Astrocyte of the spinal cord (primary cell): ENCODE measurements around the gene CKMT1B.
"Not testable (repeated sequence)": the region's sequence is repeated elsewhere in the genome, so short reads cannot be mapped to it uniquely, and the experiment has no call there.

Source experiments
- DNase-seq: peaks from one replicate; pipeline ENCODE4 v3.0.0; 2011; ENCODE audit warnings: low read depth, low spot score
- H3K4me3 ChIP-seq: 2 replicates; pipeline ENCODE4 v1.5.1; 2011; ENCODE audit warnings: low read depth, mild to moderate bottlenecking, low read length, moderate library complexity
- in situ Hi-C: cut with HindIII; loops from 2 replicates; pipeline ENCODE4 v1.10.0; 2017; ENCODE audit warnings: low sequenced_read_pairs
- TF ChIP-seq, protein P1 (sequence below): IDR thresholded peaks from 2 replicates; pipeline ENCODE4 v1.5.1; 2012; ENCODE audit warnings: low read depth, mild to moderate bottlenecking, low read length, inconsistent platforms

CKMT1B gene

DNA sequence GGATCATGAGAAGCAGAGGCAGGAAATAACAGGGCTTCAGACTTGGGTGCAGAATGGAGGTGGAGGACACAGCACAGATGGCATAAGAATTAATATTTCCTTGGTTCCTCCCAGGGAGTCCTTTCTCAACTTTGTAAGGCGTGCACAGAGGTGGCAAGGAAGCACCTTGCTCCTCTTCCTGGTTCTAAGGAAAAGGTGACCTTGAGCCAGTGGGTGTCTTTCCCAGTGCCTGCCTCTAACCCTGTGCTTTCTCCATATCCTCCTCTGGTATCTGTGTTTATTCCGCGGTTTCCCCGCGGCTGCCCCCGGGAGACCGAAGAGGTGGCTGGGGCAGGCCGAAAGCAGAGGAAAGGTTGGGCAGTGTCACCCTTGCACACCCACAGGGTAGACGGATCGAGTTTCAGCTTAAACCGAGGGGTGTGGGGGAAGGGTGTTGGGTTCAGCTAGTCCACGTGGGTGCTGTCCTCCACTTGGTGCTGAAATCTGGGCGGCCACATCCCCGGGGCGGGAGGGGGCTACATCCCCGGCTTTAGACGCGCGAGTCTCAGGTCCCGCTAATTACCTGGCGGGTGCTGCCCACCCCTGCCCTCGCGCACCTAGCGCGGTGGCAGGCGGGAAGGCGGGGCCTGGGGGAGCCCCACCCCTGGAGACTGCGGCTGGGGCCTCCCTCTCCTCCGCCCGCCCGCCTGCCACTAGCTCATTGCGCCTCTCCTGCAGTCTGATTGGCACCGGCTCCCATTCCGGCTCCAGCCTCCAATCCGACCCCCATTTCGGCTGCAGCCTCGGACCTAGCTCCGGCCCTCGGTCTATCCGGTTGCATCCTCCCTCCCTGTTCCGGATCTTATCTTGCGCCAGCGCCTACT is at the start of gene CKMT1B:
Gene CKMT1B, plus strand, starts transcription at position 700 of the 863 bp plus-strand sequence. CDS start 192 bp downstream, outside the sequence.
- H3K4me3 ChIP-seq, in situ Hi-C loops, DNase-seq: not testable (repeated sequence)

DNA sequence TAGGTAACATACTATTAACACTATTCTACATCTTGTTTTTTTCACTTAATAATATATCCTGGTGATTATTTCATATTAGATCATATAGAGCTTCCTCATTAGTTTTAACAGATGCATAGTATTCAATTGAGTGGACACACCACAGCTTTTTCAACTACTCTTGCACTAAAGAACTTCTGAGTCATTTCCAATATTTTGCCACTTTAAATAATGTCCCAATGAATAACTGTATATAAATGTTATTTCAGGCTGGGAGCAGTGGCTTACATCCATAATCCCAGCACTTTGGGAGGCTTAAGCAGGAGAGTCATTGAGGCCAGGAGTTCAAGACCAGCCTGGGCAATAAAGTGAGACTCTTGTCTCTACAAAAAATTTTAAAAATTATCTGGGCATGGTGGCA is 49.6 kb upstream of the CKMT1B start:
- TF ChIP-seq, protein P1, sequence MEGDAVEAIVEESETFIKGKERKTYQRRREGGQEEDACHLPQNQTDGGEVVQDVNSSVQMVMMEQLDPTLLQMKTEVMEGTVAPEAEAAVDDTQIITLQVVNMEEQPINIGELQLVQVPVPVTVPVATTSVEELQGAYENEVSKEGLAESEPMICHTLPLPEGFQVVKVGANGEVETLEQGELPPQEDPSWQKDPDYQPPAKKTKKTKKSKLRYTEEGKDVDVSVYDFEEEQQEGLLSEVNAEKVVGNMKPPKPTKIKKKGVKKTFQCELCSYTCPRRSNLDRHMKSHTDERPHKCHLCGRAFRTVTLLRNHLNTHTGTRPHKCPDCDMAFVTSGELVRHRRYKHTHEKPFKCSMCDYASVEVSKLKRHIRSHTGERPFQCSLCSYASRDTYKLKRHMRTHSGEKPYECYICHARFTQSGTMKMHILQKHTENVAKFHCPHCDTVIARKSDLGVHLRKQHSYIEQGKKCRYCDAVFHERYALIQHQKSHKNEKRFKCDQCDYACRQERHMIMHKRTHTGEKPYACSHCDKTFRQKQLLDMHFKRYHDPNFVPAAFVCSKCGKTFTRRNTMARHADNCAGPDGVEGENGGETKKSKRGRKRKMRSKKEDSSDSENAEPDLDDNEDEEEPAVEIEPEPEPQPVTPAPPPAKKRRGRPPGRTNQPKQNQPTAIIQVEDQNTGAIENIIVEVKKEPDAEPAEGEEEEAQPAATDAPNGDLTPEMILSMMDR: no peak
- no peak for DNase-seq
- H3K4me3 ChIP-seq: no peak overlapping the region
- in situ Hi-C loops: no loop called here

DNA sequence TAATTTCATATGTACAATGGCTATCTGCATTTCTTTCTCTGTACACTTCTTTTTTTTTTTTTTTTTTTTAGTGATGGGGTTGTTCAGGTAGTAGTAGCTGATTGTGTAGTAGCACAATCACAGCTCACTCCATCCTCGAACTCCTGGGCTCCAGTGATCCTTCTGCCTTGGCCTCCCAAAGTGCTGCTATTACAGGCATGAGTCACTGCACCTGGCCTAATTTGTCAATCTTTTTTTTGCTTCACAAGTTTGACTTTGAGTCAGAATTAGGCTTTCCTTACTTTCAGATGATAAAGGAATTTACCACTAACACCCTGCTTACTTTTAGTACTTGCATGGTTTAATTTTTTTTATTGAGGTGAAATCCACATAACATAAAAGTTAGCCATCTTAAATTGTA is 48.4 kb upstream of the CKMT1B start:
- TF ChIP-seq, protein P1: no peak
- in situ Hi-C loops: no loop called here
- no peak for DNase-seq
- no peak overlapping the region for H3K4me3 ChIP-seq

DNA sequence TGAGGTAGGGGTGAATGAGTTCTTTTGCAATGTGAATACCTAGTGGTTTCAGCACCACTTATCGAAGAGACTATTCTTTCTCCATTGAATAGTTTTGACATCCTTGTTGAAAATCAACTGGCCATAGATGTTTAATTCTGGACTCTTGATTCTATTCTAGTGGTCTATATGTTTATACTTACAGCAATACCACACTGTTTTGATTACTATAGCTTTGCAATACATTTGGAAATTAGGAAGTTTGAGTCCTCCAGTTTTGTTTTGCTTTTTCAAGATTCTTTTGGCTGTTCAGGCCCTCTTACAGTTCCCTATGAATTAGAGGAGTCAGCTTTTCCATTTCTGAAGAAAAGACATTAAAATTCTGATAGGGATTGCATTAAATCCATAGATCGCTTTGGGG is 46.3 kb upstream of the CKMT1B start:
- H3K4me3 ChIP-seq: no peak overlapping the region
- no peak for DNase-seq
- in situ Hi-C loops: no loop called here
- TF ChIP-seq, protein P1: no peak

DNA sequence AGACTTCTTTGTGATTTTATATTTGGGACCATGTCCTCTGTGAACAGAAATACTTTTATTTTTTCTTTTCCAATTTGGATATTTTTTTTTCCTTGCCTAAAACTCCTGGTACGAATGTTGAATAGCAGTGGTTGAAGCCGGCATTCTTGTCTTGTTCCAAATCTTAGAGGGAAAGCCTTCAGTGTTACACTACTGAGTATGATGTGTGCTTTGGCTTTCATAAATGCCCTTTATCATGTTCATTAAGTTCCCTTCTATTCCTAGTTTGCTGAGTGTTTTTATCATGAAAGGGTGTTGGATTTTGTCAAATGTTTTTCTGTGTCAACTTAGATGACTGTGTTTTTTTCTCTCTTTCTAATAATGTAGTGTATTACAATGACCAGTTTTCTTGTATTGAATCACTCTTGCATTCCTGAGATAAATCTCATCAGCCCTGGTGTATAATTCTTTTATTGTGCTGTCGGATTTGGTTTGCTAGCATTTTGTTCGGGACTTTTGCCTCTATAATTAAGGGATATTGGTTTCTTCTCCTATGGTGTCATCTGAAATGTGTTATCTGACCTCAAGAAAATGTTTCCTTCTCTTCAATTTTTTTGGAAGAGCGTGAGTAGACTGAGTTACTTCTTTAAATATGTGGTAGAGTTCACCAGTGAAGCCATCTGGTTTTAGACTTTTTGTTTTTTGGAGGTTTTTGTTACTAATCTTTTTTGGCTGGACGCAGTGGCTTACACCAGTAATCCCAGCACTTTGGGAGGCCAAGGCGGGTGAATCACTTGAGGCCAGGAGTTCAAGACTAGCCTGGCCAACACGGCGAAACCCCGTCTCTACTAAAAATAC is 43.1 kb upstream of the CKMT1B start:
- in situ Hi-C loops: no loop called here
- DNase-seq: peak; percentile 31
- no peak overlapping the region for H3K4me3 ChIP-seq
- TF ChIP-seq, protein P1: no peak

DNA sequence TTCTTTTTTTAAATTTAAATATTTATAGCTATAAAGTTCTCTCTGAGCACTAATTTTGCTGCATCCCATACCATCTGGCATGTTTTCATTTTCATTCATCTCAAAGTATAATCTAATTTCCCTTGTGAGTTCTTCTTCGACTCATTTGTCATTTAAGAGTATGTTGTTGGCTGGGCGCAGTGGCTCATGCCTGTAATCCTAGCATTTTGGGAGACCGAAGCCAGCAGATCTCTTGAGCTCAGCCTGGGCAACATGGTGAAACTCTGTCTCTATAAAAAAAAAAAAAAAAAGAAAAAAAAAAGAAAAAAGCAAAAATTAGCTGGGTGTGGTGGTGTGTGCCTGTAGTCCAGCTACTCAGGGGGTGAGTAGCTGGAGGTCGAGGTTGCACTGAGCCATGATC is 41.6 kb upstream of the CKMT1B start:
- in situ Hi-C loops: no loop called here
- DNase-seq: no peak
- TF ChIP-seq, protein P1: no peak
- no peak overlapping the region for H3K4me3 ChIP-seq

DNA sequence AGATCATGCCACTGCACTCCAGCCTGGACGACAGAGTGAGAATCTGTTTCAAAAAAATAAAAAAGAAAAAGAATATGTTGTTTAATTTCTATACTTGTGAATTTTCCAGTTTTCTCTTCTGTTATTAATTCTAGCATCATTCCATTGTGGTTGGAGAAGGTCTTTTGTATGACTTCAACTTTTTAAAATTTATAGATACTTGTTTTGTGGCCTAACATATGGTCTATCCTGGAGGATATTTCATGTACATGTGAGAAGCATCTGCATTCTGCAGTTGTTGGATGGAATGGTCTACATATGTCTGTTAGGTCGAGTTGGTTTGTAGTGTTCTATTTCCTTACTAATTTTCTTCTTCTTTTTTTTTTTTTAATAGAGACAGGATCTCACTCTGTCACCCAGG is 40.8 kb upstream of the CKMT1B start:
- no peak overlapping the region for H3K4me3 ChIP-seq
- TF ChIP-seq, protein P1: no peak
- no peak for DNase-seq
- in situ Hi-C loops: no loop called here

DNA sequence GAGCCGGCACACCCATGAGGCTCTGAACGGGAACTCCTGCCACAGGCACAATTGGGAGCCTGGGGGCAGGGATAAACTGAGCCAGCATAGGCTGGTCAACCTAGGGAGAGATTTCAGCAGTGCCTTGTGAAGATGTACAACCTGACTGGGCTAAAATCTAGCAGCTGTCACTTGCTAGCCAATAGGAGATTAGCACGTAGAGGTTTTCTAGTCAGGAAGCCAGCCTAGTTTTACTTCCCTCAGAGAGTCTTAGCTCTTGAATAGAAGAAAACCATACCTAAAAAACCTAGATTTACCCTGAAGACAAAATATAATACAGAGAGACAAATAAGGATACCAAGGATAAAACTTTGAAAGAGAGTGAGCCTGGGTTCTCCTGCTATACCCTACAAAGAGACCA is 31.1 kb upstream of the CKMT1B start:
- H3K4me3 ChIP-seq, in situ Hi-C loops, DNase-seq: not testable (repeated sequence)

DNA sequence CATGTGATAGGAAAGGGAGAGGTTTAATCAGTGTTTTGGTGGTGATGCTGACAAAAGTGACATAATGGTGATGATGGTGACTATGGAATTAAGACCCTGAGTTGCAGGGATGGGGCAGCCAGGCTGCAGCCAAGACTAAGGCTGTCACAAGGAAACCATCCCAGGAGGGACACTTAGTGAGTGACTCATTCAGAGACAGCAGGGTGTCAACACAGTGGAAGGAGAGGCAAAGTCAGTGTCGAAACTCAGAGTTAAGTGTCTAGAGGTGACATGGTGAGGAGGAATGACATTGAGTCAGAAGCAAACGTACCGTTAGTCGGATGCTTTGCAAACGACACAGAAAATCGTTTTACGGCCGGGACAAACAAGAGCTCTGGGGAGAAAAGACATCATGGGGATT is 30.0 kb upstream of the CKMT1B start:
- H3K4me3 ChIP-seq, DNase-seq, in situ Hi-C loops: not testable (repeated sequence)

DNA sequence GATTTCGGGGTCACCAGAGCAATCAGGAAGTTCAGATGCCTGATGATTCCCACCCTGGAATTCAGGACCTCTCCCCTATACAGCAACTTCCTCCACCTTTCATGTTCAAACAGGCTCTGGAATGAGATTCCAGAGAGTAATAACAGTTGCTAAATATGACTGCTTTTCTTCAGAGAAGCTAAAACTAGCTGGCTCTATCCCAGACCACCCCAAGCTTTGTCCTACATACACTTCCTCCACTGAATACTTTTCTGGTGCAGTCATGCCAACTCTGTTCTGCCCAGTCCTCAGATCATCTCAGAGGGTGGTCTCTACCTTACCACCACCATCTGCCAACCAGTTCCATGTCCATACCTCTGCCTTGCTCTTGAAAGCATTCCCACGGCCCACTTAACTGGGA is 27.2 kb upstream of the CKMT1B start:
- H3K4me3 ChIP-seq, in situ Hi-C loops, DNase-seq: not testable (repeated sequence)
